H9 (cell line): Measurements from ENCODE around the gene GSN. TPM values are rescaled to one million over a fixed set of nuclear protein-coding genes. Genes with fewer than 3 reads are reported as not detected.

ENCODE experiments used
- DNase-seq: peaks from one replicate; pipeline ENCODE4 v3.0.0-alpha.2; 2017
- H2AFZ ChIP-seq: one replicate; pipeline ENCODE4 v1.6.1; 2013; ENCODE audit warnings: mild to moderate bottlenecking, low read length, control low read depth, moderate library complexity
- H2AK5ac ChIP-seq: 2 replicates; pipeline ENCODE4 v1.6.1; 2013; ENCODE audit warnings: low read length, control low read depth, mixed read lengths; ENCODE audit not compliant: insufficient read length
- H2BK120ac ChIP-seq: one replicate; pipeline ENCODE4 v1.6.1; 2013; ENCODE audit warnings: low read depth, mild to moderate bottlenecking, low read length, control low read depth, inconsistent platforms; ENCODE audit not compliant: poor library complexity, severe bottlenecking
- H2BK12ac ChIP-seq: 2 replicates; pipeline ENCODE4 v1.6.1; 2013; ENCODE audit warnings: low read length, control low read depth, mixed read lengths, low read depth; ENCODE audit not compliant: insufficient read length
- H2BK15ac ChIP-seq: 2 replicates; pipeline ENCODE4 v1.6.1; 2013; ENCODE audit warnings: low read depth, low read length, control low read depth
- H2BK20ac ChIP-seq: one replicate; pipeline ENCODE4 v1.6.1; 2013; ENCODE audit warnings: low read depth, mild to moderate bottlenecking, low read length, control low read depth, inconsistent platforms; ENCODE audit not compliant: poor library complexity, severe bottlenecking
- H2BK5ac ChIP-seq: 2 replicates; pipeline ENCODE4 v1.6.1; 2013; ENCODE audit warnings: low read length, control low read depth, mixed read lengths; ENCODE audit not compliant: insufficient read length
- H3K14ac ChIP-seq: 2 replicates; pipeline ENCODE4 v1.6.1; 2013; ENCODE audit warnings: low read length, control low read depth; ENCODE audit not compliant: insufficient read depth
- H3K18ac ChIP-seq: 2 replicates; pipeline ENCODE4 v1.6.1; 2013; ENCODE audit warnings: low read depth, mild to moderate bottlenecking, mixed read lengths, low read length, control low read depth; ENCODE audit not compliant: insufficient read length
- H3K23ac ChIP-seq: 2 replicates; pipeline ENCODE4 v1.6.1; 2013; ENCODE audit warnings: low read length, control low read depth, mixed read lengths, low read depth; ENCODE audit not compliant: insufficient read length
- H3K23me2 ChIP-seq: 2 replicates; pipeline ENCODE4 v1.6.1; 2013; ENCODE audit warnings: low read depth, mild to moderate bottlenecking, mixed read lengths, low read length, control low read depth; ENCODE audit not compliant: insufficient read length, poor library complexity, severe bottlenecking
- H3K27ac ChIP-seq: 2 replicates; pipeline ENCODE4 v1.5.1; 2013; ENCODE audit warnings: low read length, control low read depth, mixed read lengths, low read depth; ENCODE audit not compliant: insufficient read length
- H3K27me3 ChIP-seq: 2 replicates; pipeline ENCODE4 v1.6.1; 2013; ENCODE audit warnings: low read length, control low read depth, inconsistent platforms; ENCODE audit not compliant: insufficient read depth
- H3K4ac ChIP-seq: 2 replicates; pipeline ENCODE4 v1.6.1; 2013; ENCODE audit warnings: low read depth, mild to moderate bottlenecking, control low read depth, inconsistent platforms, low read length, moderate library complexity
- H3K4me1 ChIP-seq: 2 replicates; pipeline ENCODE4 v1.6.1; 2013; ENCODE audit warnings: low read length, control low read depth, inconsistent platforms; ENCODE audit not compliant: insufficient read depth
- H3K4me2 ChIP-seq: 2 replicates; pipeline ENCODE4 v1.6.1; 2013; ENCODE audit warnings: low read length, control low read depth, mixed read lengths; ENCODE audit not compliant: insufficient read length, insufficient read depth
- H3K56ac ChIP-seq: 2 replicates; pipeline ENCODE4 v1.6.1; 2013; ENCODE audit warnings: low read depth, mild to moderate bottlenecking, mixed read lengths, low read length, control low read depth; ENCODE audit not compliant: insufficient read length
- H3K79me1 ChIP-seq: 2 replicates; pipeline ENCODE4 v1.6.1; 2013; ENCODE audit warnings: low read depth, mild to moderate bottlenecking, moderate library complexity, low read length, control low read depth, inconsistent platforms; ENCODE audit not compliant: insufficient read depth, poor library complexity, severe bottlenecking
- H3K79me2 ChIP-seq: 2 replicates; pipeline ENCODE4 v1.6.1; 2013; ENCODE audit warnings: low read length, control low read depth, inconsistent platforms; ENCODE audit not compliant: insufficient read depth
- H3K9ac ChIP-seq: 2 replicates; pipeline ENCODE4 v1.6.1; 2013; ENCODE audit warnings: low read length, control low read depth, mixed read lengths; ENCODE audit not compliant: insufficient read length; ENCODE audit errors: extremely low read depth
- H3K9me3 ChIP-seq: one replicate; pipeline ENCODE4 v1.6.1; 2013; ENCODE audit warnings: low read depth, low read length, inconsistent platforms; ENCODE audit not compliant: control insufficient read depth
- H3T11ph ChIP-seq: one replicate; pipeline ENCODE4 v1.6.1; 2013; ENCODE audit warnings: mild to moderate bottlenecking, low read length, control low read depth, inconsistent platforms
- H4K20me1 ChIP-seq: one replicate; pipeline ENCODE4 v1.6.1; 2013; ENCODE audit not compliant: control insufficient read depth, insufficient read length, insufficient read depth
- H4K5ac ChIP-seq: 2 replicates; pipeline ENCODE4 v1.6.1; 2013; ENCODE audit warnings: low read depth, mild to moderate bottlenecking, mixed read lengths, low read length, control low read depth; ENCODE audit not compliant: insufficient read length
- H4K8ac ChIP-seq: replicated peaks from 2 replicates; pipeline ENCODE4 v1.6.1; 2013; ENCODE audit warnings: low read length, control low read depth, mixed read lengths, low read depth; ENCODE audit not compliant: insufficient read length
- H4K91ac ChIP-seq: 2 replicates; pipeline ENCODE4 v1.6.1; 2013; ENCODE audit warnings: low read depth, mild to moderate bottlenecking, moderate library complexity, mixed read lengths, low read length, control low read depth; ENCODE audit not compliant: insufficient read length
- H3K27ac Mint-ChIP-seq, 3 experiments: 2 replicates in 2 of 3; 3 replicates in 1 of 3; pipeline ENCODE4 v1.8.0; 2020 to 2021; ENCODE audit warnings: mixed read lengths in 3 of 3, mild to moderate bottlenecking in 1 of 3, moderate library complexity in 1 of 3
- H3K27me3 Mint-ChIP-seq: 2 replicates; pipeline ENCODE4 v1.8.0; 2021; ENCODE audit warnings: low read depth, mild to moderate bottlenecking, moderate library complexity, mixed read lengths
- H3K36me3 Mint-ChIP-seq, 3 experiments: 2 replicates in 2 of 3; 3 replicates in 1 of 3; pipeline ENCODE4 v1.8.0; 2020 to 2021; ENCODE audit warnings: low read depth in 3 of 3, mixed read lengths in 3 of 3; ENCODE audit not compliant: insufficient read depth in 1 of 3
- H3K4me1 Mint-ChIP-seq, 2 experiments: 2 replicates each; pipeline ENCODE4 v1.8.0; 2020; ENCODE audit warnings: mixed read lengths in 2 of 2
- H3K4me3 Mint-ChIP-seq, 2 experiments: 2 replicates in 1 of 2; 3 replicates in 1 of 2; pipeline ENCODE4 v1.8.0; 2020 to 2021; ENCODE audit warnings: mild to moderate bottlenecking in 2 of 2, mixed read lengths in 2 of 2, moderate library complexity in 1 of 2
- H3K9me3 Mint-ChIP-seq, 2 experiments: 2 replicates in 1 of 2; 3 replicates in 1 of 2; pipeline ENCODE4 v1.8.0; 2020; ENCODE audit warnings: mild to moderate bottlenecking in 2 of 2, mixed read lengths in 2 of 2, moderate library complexity in 1 of 2
- CTCF ChIP-seq: fragments of 200-600 bp; sonication (generic); conservative IDR thresholded peaks from 3 replicates; pipeline ENCODE4 v1.8.0; 2021; ENCODE audit warnings: antibody characterized with exemption, mild to moderate bottlenecking
- WGBS: extraction: QIAGEN DNeasy Blood & Tissue Kit; methylation state at CpG from one replicate; pipeline ENCODE4 v1.1.7; 2013; ENCODE audit warnings: missing lambda C conversion rate, low lambda C conversion rate, mixed read lengths; ENCODE audit not compliant: insufficient read length; ENCODE audit errors: extremely low coverage; 5-methylcytosine and 5-hydroxymethylcytosine counted together
- total RNA-seq: library from RNA; stranded (reverse); gene quantifications from 2 replicates; pipeline ENCODE4 v1.2.1, GENCODE V29; 2021

GSN gene
- total RNA-seq, 1 experiment from 2014 or later = 14.9 TPM

GRCh38 chr9:121226175-121226574 lies 41.8 kb upstream of the GSN start:
- Mint-ChIP-seq H3K36me3 (no peaks in the 10 kb centered on the region; a peak in 1 of 7 replicates), H3K27me3 (peaks cover 41% of the 10 kb centered on the region)
- no peak overlapping the region for H3K4me2 ChIP-seq

More at GRCh38 chr9:121226175-121226574, 41.8 kb upstream of the GSN start:
- Histone ChIP-seq H3T11ph (no peak overlapping the region), H3K79me2 (no peaks in the 10 kb centered on the region), H3K18ac (no peak overlapping the region), H3K9me3 (no peaks in the 10 kb centered on the region), H3K27me3 (no peaks in the 10 kb centered on the region), H3K79me1 (no peaks in the 10 kb centered on the region), H3K56ac (no peak overlapping the region), H4K91ac (no peak overlapping the region), H2BK5ac (no peak overlapping the region), H2BK15ac (no peak overlapping the region), H2BK20ac (no peak overlapping the region), H4K8ac (no peak overlapping the region), H3K4me1 (peaks cover 6% of the 10 kb centered on the region; the same call in 1 of the 2 replicates), H2AK5ac (no peak overlapping the region), H3K23me2 (no peaks in the 10 kb centered on the region), H3K27ac (no peak overlapping the region), H2AFZ (no peak overlapping the region), H3K9ac (no peak overlapping the region), H2BK120ac (no peak overlapping the region), H4K5ac (no peak overlapping the region), H2BK12ac (no peak overlapping the region), H3K23ac (no peak overlapping the region), H3K14ac (no peak overlapping the region), H4K20me1 (no peaks in the 10 kb centered on the region), H3K4ac (no peak overlapping the region)
- no peak for DNase-seq
- TF ChIP-seq CTCF = no peak
- Mint-ChIP-seq H3K4me3 (no peak overlapping the region), H3K27ac (no peak overlapping the region), H3K4me1 (peaks cover 16 to 19% of the 10 kb centered on the region in 2 experiments), H3K9me3 (no peaks in the 10 kb centered on the region)
- WGBS = no CpG with 5 or more reads among the region's 2 CpGs
